HG02763 (cell line): ENCODE results near the gene FAM107A.

Experiments
- ATAC-seq: cut with Tn5 transposase; IDR thresholded peaks from one replicate; pipeline ENCODE4 v1.9.1; 2021; ENCODE audit warnings: mild to moderate bottlenecking, moderate library complexity; ENCODE audit not compliant: unreplicated experiment

FAM107A gene, protein sequence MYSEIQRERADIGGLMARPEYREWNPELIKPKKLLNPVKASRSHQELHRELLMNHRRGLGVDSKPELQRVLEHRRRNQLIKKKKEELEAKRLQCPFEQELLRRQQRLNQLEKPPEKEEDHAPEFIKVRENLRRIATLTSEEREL

DNA sequence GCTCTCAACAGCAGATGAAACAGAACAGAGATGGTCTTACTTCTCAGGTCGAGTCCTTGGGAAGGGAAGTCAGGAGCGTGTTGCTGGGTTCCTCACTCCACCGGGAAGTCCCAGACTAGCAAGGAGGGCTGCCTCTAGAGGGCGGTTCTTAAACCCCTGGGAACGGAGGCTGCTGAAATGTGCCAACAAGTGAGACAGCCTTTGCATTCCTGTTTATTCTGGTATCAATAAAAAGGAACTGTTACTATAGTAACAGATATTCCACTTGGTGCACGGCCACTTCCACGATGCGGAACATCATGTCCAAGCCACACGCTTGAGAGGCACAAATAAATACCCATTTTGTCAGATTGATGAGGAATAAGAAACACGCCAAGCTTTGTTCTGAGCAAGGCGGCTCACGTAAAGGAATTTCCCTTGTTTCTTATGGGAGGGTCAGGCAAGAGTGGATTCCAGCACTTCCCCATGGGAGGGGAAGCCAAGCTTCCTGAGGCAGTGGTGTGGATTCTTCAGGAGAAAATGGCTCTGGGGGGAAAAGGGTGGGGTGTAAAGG is at the start of gene FAM107A:
Gene FAM107A, minus strand, starts transcription at position 123 of the 553 bp plus-strand sequence. CDS start 7,531 bp downstream, outside the sequence.
- ATAC-seq: no peak

DNA sequence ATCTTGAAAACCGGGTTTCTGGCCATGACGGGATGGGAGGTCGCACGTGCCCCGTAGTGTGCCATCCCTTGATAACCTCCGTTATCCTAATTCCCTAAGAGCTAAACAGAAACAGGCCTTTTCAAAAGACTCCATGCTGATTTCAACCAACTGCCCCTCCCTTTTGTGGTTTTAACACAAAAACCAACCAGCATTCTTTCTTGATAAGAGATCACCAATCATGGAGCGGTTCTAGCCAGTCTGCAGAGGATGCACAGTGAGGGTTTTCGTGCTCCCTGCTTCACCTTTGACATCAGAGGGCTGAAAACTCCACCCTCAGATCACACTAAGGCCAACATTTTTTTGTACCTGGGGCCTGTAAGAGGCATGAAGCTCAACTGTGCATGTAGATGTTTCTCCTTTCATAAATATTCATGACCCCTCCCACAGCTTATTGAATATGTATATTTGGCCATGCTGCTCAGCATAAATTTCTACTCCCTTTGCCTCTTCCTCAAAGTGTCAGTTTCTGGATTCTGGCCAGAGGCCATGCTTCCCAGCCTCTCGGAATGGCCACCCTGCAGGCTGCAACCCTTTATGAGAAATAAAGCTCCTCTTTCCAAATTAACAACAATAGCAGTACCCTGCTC is 48.1 kb upstream of the FAM107A start:
- ATAC-seq: no peak

DNA sequence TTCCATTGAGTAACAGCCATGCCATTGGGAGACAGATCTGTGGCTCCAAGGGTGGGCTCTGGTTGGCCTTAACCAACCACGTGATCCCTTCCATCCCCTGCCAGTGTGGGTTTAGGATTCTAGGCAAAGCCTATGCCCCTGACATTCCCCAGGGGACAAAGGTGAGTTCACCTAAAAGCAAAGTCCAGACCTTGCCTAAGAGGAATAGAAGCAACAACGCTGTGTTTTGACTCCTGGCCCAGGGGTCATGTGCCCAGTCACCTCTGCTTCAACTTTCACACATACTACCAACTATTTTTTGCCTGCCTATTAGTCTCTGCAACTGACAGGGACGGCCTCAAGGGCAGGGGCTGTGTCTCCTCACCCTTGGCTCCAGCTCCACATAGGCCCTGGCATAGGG is 47.4 kb upstream of the FAM107A start:
- no peak for ATAC-seq

DNA sequence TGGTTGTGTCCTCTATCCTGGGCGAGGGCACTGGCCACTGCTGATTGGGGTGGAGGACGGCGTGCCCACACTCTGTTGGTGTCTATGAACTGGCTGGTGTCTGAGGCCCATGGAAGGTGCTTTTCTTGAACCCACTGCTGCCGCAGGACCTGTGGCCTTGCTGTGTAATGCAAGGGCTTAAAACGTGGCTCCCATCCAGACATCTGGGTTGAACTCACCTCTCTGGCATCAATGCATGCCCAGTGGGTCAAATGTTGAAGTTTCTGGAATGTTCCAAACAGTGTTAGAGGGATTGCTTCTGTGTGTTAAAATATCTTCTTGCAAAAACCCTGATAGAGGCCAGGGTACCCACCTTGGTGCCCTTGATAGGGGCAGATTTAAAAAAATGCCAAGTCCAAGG is 46.8 kb upstream of the FAM107A start:
- ATAC-seq: no peak

DNA sequence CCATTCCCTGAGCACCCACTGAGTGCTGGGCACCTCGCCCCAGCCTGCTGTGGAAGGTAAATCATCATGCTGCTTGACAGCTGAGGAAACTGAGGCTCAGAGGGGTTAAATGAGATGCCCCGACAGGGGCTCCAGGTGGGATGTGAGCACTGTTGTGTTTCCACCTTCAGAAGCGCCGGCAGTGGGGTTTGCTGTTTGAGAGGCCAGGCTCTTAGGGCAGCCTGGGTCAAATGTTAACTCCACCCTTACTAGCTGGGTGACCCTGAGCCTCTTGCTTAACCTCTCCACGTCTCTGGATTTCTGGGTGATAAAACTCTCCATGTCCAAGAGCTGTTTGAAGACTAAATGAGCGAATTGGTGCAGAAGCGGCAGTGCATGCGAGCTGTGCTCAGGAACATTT is 46.3 kb upstream of the FAM107A start:
- no peak for ATAC-seq

DNA sequence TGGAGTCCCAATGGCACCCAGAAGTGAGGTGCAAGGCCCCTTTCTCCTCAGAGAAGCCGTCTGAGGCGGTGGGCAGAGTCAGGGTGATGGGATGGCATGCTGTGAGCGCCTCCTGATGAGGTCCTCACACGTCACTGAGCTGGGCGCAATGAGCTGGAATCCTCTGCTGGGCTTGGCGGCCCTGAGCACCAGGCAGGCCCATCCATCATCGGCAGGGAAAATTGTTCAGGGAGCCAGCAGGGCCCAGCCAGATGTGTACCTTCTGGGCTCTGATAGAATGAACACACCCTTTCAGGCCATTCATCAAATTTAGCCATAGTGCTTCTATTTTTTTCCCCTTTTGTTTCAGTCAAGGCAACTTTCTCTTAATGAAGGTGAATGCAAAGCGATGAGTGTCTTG is 45.7 kb upstream of the FAM107A start:
- ATAC-seq: no peak

DNA sequence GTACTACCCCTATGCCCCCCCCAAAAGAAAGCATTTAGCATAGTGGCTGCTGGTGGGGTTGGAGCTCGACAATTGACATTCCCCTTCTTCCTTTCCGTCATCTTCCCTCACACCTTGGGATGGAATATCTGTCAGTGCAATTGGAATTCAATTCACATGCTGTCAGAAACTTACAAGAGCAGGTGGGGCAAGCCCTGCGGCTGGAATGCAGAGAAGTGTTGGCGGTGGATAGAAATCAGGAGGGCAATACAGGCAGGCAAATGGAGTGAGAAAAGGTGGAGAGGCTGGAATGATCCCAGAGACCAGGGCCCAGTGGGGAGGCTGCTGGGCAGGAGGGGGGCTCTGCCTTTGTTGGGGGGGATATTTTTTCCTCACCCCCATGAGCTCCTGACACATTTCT is 45.2 kb upstream of the FAM107A start:
- ATAC-seq: no peak

DNA sequence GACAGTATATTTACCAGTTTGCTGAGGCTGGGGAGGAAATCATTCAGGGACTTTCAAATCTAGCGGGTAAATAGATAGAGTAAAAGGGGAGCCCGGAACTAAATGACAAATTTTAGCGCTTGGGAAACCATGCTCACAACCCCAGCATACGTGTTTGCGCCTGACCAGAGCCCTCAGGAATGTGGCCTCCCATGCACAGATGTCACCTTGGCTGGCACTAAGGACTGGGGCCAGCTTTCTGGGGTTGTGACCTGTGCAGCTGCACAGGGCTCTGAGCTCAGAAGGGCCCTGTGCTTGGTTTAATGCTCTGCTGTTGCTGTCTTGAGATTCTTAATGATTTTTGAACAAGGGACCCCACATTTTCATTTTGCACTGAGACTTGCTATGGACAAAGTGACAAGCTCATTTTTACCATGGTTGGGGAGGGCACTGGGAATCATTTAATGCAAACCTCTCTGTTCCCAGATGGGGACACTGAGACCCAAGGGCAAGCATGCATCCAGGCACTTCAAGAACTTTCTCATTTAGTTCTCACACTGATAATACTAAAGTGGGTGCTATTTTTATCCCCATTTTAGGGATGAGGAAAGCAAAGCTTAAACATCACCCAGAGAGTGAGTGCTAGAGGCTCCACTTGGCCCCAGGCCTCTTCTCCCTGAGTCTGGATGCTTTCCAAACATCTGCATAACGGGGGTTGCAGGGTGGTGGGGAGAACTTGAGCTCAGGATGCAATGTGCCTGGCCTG is 44.1 kb upstream of the FAM107A start:
- no peak for ATAC-seq

DNA sequence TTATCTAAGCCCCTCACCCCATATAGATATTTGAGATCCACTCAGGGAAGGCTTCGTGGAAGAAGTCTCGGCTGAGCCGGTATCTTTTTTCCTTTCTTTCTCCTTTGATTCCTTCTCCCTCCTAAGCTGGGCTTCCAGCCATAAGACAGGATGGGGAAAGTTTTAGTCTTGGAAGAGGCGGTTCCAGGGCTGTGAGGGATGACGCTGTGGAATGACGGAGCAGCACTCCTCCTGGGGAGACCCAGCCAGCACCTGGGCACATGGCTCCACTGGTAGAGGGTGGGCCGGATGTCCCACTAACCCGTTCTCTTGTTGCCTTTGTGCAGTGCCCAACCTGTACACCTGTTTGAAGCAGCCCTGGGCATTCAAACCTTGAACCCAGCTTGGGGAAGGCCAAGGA is 43.2 kb upstream of the FAM107A start:
- no peak for ATAC-seq

DNA sequence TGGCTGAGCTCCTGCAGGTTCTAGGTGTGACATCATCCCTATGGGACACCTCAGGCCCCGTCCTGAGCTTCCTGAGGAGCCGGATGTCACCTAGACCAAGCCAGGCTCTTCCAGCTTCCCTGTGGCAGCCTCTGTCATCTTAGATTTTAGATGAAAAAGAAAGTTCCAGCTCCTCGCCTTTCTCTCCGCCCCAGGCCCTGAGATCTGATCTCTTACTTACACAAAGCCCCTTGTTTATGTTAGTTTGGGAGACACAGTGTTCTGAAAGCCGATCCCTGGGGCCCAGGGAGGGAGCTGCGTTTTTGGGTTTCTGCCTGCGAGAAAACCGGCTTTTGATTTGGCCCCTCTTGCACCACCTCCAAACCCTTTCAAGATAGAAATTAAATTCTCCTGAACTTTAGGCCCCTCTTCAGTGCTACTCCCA is 40.2 kb upstream of the FAM107A start:
- no peak for ATAC-seq

DNA sequence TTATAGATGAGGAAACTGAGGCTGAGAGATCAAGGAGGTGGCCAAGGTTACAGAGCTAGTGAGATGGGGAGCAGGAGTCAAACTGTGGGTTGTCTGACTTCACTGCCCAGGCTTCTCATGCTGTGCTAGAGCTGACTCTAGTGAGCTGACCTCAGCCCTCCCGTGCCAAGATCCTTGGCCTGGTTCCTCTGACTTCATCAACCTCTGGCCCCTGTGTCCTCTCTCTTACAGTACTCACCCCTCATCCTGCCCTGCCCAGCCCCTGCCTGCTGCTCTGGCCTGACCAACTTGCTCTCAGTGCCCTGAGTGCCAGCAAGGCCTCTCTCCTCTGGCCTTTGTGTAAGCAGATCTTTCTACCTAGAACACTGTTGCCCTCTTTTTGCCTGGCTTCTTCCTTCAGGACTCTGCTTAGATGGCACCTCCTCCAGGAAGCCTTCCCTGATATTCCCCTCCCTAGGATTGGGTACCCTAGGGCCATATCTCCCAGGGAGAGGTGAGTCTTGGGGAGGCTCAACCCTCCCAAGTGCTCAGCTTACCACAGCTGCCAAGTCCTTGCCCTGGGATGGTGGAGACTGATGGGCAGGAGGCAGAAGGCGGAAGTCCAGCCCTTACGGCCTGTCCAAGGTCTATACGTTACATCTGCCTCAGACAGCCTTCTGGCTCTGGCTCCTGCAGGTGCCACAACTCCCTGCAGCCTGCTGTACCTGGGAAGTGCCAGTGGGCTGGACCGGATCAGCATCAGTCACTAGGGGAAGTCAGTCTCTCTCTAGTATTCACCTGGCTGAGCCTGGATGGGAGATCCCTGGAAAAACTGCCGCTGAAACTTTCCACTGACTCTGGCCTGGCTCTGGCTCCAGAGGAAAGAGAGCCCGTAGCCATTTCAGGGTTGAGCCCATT is 36.3 kb upstream of the FAM107A start:
- no peak for ATAC-seq

DNA sequence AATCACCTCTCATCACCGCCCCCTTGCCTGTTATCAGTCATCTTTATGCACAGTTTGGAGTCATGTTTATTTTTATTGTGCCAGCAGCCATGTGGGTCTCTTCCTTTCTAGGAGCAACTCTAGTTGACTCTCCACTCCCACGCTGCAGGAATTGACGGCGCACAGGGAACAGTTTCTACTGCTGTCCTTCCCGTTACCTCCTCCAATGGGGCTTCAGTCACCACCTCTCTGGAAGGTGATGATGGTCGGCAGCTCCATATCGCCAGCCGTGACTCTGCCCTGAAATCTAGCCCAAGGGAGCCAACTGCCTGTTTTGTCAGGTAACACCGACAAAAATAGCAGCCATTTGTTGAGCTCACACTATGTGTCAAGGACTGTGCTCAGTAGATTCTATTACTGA is 35.6 kb upstream of the FAM107A start:
- no peak for ATAC-seq

DNA sequence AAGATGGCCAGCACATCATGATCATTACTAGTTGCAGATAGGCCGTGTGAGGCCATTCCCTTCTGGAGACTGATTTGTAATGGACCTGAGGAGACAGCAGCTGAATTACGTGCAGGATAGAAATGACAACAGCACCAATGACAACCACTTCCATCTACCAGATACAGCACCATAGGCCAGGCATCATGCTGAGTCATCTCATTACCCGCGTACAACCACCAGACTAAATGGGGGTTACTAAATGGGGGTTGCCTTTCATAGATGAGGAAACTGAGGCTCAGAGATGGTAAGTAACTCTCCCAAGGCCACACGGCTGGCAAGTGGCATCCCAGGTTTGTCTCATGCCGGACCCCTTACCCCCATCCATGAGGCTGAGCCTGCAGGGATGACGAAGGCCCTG is 32.8 kb upstream of the FAM107A start:
- ATAC-seq: peak; percentile 46

DNA sequence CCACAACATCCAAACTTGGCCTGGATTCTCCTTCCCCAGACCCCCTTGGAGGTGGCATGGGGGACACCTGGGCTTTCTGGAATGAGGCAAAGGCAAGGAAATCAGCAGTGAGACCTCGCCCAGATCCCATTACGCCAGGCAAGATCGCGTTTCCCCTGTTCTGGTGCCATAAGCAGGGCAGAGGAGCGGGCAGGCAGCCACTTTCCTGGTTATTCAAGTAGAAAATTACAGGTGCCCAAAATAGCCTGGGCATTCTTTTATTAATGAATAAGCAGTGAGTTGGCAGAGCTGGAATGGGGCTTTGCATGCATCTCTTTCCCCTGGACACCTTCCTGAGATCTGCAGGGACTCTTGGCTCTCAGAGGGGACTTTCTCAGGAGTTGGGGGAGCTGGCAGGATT is 31.5 kb upstream of the FAM107A start:
- ATAC-seq: no peak

DNA sequence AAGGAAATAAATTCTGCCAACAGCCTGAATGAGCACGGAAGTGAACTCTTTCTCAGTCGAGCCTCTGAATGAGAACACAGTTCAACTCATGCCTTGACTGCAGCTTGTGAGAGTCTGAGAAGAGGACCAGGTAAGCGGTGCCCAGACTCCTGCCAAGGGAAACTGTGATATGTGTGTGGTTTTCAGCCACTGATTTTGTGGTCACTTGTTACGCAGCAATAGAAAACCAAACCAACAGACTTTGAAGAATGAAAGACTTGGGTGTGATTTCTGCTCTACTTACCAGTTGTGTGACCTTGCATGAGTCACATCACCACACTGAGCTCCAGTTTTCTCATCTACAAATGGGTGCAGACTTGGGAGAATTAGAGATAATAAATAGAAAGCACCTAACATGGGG is 30.6 kb upstream of the FAM107A start:
- ATAC-seq: no peak

DNA sequence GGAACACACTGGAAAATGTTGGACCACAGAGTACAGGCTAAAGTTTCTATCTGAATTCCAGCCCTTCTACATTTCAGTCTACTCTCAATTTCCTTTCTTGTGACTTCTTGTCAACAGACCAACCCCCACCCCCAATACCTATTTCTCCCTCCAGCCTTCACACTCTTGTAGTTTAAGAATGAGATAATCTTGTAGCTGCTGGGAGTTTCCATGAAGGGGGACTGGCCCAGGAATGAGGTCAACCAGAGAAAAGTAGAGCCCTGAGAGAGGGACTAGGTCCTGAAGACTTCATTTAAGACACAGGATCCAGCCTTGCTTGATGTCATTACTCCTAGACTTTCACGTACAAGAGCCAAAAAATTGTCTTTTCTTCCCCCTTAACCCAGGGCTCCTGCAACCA is 29.5 kb upstream of the FAM107A start:
- ATAC-seq: no peak

DNA sequence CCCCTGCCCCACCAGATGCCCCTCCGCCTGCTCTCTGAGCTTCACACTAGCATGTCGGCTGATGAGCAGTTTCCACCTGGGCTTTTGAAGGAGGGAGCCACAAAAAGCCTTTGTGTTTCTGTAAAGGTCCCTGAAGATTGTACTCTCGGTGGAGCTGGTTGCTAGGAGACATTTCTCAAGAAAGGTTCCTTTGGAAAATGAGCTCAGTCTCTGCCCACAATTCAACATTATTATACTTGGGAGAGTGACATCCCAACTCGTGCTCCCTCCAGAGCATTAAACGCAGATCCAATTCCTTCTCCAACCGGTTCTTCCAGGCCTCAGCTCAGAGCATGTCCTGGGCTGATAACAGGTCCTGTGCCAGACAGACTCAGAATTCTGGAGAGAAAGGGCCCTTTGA is 26.8 kb upstream of the FAM107A start:
- ATAC-seq: no peak

DNA sequence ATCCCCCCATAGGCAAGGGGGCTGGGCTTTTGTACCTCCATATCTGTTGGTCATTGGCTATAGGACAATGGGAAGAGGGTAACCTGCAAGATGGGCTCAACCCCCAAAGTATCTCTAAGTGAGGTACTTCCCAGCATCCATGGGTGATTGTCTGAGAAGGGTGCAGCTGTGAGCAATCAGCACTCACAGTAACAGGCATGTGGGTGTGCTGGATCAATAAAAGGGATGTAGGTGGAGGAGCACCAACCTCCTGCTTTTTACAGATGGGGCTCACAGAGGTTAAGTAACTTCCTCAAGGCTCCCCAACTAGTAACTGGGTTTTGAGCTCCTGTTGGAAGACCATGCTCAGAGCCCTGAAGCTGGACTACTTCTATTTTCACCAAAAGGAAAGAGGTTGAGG is 26.4 kb upstream of the FAM107A start:
- ATAC-seq: no peak

DNA sequence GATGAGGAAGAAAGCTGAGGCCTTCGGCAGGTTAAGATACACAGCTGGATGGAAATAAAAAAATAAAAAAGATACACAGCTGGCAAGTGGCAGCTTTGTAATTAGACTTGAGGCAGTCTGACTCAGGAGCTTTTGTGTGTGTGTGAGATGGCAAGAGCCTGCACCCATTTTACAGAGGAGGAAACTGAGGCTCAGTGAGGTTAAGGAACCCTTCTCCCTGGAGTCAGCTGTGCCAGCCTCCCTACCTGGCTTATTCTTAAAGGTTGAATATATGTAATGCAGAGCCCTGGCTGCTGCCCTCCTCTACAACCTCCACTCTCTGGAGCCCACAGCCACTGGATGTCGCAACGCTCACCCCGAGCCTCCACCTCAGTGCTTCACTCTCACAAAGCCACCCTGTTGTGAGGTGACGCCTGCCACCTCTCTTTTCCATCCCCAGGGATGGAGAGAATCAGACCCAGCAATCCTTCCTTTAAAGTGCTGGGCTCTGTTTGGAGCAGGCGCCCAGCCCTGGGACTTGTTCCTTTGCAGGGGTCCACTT is 20.6 kb upstream of the FAM107A start:
- no peak for ATAC-seq

DNA sequence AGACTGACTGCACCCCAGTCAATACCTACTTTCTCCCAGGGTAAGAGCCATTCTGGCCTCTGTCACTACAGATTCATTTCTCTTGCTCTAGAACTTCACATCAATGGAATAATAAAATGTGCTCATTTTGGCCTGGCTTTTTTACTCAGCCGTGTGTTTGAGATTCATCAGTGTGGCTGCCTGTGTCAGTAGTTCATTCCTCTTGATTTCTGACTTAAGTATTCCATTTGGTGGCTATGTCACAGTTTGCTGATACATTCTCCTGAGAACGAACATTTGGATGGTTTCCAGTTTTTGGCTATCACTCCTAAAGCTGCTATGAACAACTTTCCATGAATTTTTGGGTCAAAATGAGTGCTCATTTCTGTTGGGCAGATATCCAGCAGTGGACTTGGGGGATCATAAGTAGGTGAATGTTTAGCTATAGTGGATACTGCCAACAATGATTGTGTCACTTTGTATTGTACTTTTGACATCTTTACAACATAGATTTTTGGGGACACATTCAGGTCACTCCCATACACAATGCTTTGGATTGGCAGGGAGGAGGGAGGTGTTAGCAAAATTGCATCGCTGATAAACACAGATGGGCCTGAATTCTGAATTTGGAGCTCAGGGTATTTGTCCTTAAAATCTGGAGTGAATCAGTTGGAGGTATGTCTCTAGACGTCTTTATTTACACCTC is 19.8 kb upstream of the FAM107A start:
- ATAC-seq: no peak
